Measurements from ENCODE around the gene TPSB2.
"Not testable (repeated sequence)": the region's sequence is repeated elsewhere in the genome, so short reads cannot be mapped to it uniquely, and the experiment has no call there.

The TPSB2 gene

GRCh38 chr16:1258906-1259759 is 29.1 kb upstream of the TPSB2 start:
- H3K36me3 ChIP-seq (ENCODE audit: control insufficient read depth, low read depth, low read length), result no peaks in the 10 kb centered on the region
- peaks cover 43% of the 10 kb centered on the region for H3K27me3 ChIP-seq (ENCODE audit: control insufficient read depth, insufficient read depth, low read length)
- H3K4me3 ChIP-seq (ENCODE audit: low read length), result peak overlapping the region; percentile 17
- H3K9ac ChIP-seq (ENCODE audit: low read length), result no peak overlapping the region
- H3K4me1 ChIP-seq (ENCODE audit: control insufficient read depth, low read depth, low read length), result no peaks in the 10 kb centered on the region
- no peak overlapping the region for H3K27ac ChIP-seq (ENCODE audit: low read length)
- no peaks in the 10 kb centered on the region for H3K9me3 ChIP-seq (ENCODE audit: control insufficient read depth, low read depth, low read length)

- Histone ChIP-seq H3K27ac (ENCODE audit: low read length) (no peak overlapping the region), H3K4me3 (ENCODE audit: low read length) (no peak overlapping the region), H3K36me3 (ENCODE audit: control insufficient read depth, low read depth, low read length) (no peaks in the 10 kb centered on the region), H3K4me1 (ENCODE audit: control insufficient read depth, low read depth, low read length) (no peaks in the 10 kb centered on the region), H3K27me3 (ENCODE audit: control insufficient read depth, insufficient read depth, low read length) (peaks cover 43% of the 10 kb centered on the region), H3K9ac (ENCODE audit: low read length) (no peak overlapping the region), H3K9me3 (ENCODE audit: control insufficient read depth, low read depth, low read length) (no peaks in the 10 kb centered on the region)
Measured at GRCh38 chr16:1258225-1258600, 28.2 kb upstream of the TPSB2 start.

DNA sequence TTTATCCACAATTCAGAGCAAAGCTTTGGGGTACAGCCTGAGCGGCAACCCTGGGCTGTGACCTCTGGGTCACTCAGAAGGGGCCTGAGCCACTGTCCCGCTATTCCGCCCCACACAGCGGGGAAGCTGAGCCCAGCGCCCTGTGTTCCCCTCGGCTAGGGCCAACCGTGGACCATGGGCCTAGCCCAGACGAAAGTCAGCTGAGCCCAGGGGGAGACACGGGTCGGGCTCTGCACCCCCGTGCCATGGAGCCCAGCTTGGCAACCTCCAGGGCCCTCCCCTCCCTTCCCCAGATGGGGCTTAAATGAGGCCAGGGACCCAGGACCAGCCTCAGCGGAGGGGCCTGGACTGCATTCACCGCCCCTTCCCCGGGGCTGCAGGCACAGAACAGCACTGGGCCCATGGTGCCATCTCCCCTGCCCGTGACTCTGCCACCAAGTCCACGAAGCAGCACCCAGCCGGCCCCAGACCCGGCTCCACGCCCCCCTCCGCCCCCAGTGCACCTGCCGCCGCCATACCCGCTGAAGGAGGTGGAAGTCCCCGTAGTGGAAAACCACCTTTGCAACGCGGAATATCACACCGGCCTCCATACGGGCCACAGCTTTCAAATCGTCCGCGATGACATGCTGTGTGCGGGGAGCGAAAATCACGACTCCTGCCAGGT is 27.7 kb upstream of the TPSB2 start:
- Histone ChIP-seq H3K9ac (ENCODE audit: low read length) (no peak overlapping the region), H3K27ac (ENCODE audit: low read length) (no peak overlapping the region), H3K4me1 (ENCODE audit: control insufficient read depth, low read depth, low read length) (no peaks in the 10 kb centered on the region), H3K4me3 (ENCODE audit: low read length) (no peak overlapping the region), H3K9me3 (ENCODE audit: control insufficient read depth, low read depth, low read length) (no peaks in the 10 kb centered on the region), H3K27me3 (ENCODE audit: control insufficient read depth, insufficient read depth, low read length) (peaks cover 43% of the 10 kb centered on the region), H3K36me3 (ENCODE audit: control insufficient read depth, low read depth, low read length) (no peaks in the 10 kb centered on the region)

DNA sequence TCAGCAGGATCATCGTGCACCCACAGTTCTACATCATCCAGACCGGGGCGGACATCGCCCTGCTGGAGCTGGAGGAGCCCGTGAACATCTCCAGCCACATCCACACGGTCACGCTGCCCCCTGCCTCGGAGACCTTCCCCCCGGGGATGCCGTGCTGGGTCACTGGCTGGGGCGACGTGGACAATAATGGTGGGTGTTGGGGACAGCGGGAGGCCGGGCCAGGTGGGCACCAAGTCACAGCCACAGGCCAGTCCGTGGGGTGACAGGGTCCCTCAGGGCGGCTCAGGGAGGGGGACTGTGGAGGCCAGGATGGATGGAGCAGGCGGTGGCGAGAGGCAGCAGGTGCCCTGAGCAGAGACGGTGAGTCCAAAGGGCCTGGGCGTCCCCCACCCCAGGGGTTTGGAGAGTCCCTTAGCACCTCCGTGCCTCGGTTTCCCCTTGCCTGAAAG is 26.9 kb upstream of the TPSB2 start:
- Histone ChIP-seq H3K36me3 (ENCODE audit: control insufficient read depth, low read depth, low read length) (no peaks in the 10 kb centered on the region), H3K4me3 (ENCODE audit: low read length) (no peak overlapping the region), H3K27me3 (ENCODE audit: control insufficient read depth, insufficient read depth, low read length) (peaks cover 36% of the 10 kb centered on the region), H3K4me1 (ENCODE audit: control insufficient read depth, low read depth, low read length) (no peaks in the 10 kb centered on the region), H3K9me3 (ENCODE audit: control insufficient read depth, low read depth, low read length) (no peaks in the 10 kb centered on the region), H3K9ac (ENCODE audit: low read length) (no peak overlapping the region), H3K27ac (ENCODE audit: low read length) (no peak overlapping the region)

GRCh38 chr16:1256296-1256873 is 26.4 kb upstream of the TPSB2 start:
- H3K4me3 ChIP-seq (ENCODE audit: low read length); H3K9me3 ChIP-seq (ENCODE audit: control insufficient read depth, low read depth, low read length); H3K9ac ChIP-seq (ENCODE audit: low read length); H3K36me3 ChIP-seq (ENCODE audit: control insufficient read depth, low read depth, low read length); H3K27ac ChIP-seq (ENCODE audit: low read length); H3K4me1 ChIP-seq (ENCODE audit: control insufficient read depth, low read depth, low read length): not testable (repeated sequence)
- H3K27me3 ChIP-seq (ENCODE audit: control insufficient read depth, insufficient read depth, low read length), result peaks cover 31% of the 10 kb centered on the region

DNA sequence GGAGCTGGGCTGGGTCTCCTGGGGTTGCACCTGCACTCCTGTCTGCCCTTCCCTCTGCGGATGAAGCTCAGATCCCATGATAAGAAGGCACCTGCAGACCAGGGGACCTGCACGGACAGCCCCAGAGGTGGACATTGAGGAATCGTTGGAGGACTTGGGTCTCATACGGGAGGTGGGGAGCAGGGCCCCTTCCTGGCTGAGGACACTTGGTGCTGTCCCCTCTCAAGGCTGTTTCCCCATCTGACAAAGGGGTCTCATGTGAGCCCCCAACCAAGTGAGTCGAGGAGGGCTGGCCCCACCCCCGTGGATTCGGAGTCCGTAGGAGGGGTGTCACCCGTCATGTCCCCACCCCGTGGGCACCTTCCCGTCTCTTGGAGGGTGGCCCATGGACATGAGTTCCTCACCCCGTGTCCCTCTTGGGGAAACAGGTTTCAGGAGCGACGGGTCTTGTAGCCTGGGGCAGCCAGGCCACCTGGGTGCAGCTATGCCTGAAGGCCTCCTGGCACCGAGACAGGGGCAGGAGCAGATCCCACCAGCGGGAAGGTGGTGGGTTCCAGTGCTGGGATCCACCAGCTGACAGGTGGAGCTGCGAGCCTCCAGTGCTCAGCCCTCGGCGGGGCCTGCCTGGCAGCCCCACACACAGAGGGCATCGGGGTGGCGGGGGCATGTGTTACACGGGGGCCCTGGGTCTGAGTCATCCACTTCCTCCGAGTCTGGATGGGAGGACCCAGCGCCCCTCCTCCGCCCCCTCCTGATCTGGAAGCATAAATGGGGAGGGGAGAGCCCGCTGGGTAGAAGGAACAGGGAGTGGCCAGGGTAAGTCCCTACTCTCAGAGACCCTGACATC is 25.5 kb upstream of the TPSB2 start, which contains the start of gene TPSD1:
Gene TPSD1, plus strand, starts transcription at position 794 of the 847 bp plus-strand sequence. CDS start 212 bp downstream, outside the sequence.
- not testable (repeated sequence) for H3K9me3 ChIP-seq (ENCODE audit: control insufficient read depth, low read depth, low read length); H3K4me1 ChIP-seq (ENCODE audit: control insufficient read depth, low read depth, low read length); H3K36me3 ChIP-seq (ENCODE audit: control insufficient read depth, low read depth, low read length); H3K27ac ChIP-seq (ENCODE audit: low read length); H3K9ac ChIP-seq (ENCODE audit: low read length); H3K4me3 ChIP-seq (ENCODE audit: low read length)
- H3K27me3 ChIP-seq (ENCODE audit: control insufficient read depth, insufficient read depth, low read length), result peaks cover 22% of the 10 kb centered on the region

DNA sequence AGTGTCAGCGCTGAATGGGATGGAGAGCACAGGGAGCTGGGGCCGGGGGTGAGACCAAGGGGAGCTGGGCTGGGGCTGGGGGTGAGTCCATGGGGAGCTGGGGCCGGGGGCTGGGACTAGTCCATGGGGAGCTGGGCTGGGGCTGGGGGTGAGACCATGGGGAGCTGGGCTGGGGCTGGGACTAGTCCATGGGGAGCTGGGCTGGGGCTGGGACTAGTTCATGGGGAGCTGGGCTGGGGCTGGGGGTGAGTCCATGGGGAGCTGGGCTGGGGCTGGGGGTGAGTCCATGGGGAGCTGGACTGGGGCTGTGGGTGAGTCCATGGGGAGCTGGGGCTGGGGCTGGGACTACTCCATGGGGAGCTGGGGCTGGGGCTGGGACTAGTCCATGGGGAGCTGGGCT is 24.8 kb upstream of the TPSB2 start:
- peaks cover 16% of the 10 kb centered on the region for H3K27me3 ChIP-seq (ENCODE audit: control insufficient read depth, insufficient read depth, low read length)
- H3K9ac ChIP-seq (ENCODE audit: low read length); H3K4me3 ChIP-seq (ENCODE audit: low read length); H3K4me1 ChIP-seq (ENCODE audit: control insufficient read depth, low read depth, low read length); H3K36me3 ChIP-seq (ENCODE audit: control insufficient read depth, low read depth, low read length); H3K9me3 ChIP-seq (ENCODE audit: control insufficient read depth, low read depth, low read length); H3K27ac ChIP-seq (ENCODE audit: low read length): not testable (repeated sequence)

- H3K9ac ChIP-seq (ENCODE audit: low read length); H3K27me3 ChIP-seq (ENCODE audit: control insufficient read depth, insufficient read depth, low read length); H3K9me3 ChIP-seq (ENCODE audit: control insufficient read depth, low read depth, low read length); H3K4me1 ChIP-seq (ENCODE audit: control insufficient read depth, low read depth, low read length); H3K27ac ChIP-seq (ENCODE audit: low read length); H3K4me3 ChIP-seq (ENCODE audit: low read length); H3K36me3 ChIP-seq (ENCODE audit: control insufficient read depth, low read depth, low read length): not testable (repeated sequence)
Measured at GRCh38 chr16:1253701-1254364, 23.8 kb upstream of the TPSB2 start.

DNA sequence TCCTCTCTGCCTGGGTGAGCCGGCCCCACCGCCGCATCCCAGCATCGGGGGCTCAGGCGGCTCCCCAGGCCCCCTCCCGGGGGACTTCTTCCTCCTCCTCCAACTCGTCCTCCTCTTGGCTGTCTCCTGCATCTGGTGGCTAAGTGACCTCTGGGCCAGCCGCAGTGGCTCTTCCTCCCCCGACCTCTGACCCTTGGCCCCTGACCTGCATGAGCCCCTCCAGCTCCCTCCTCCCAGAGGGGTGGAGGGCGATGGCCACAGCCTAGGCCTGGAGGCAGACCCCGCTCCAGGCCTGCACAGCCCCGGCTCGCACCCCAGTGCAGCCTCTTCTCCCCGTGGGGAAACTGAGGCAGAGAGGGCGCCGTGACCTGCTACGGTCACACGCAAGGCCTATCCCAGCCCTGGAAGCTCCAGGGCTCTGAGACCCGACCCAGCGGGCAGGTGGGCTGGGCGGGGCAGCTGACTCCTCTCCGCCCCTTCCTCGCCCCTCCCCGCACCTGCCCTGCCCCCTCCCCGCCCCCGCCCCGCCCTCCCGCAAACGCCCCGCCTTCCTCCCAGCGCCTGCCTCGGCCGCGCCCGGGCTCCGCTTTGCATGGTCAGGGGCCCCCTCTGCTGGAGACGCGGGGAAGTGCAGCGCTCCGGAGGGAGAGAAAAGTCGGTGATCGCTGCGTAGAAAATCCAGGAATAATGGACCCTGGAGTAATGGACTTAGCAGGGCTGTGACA is 19.2 kb upstream of the TPSB2 start:
- not testable (repeated sequence) for H3K36me3 ChIP-seq (ENCODE audit: control insufficient read depth, low read depth, low read length)
- peaks cover 14% of the 10 kb centered on the region for H3K27me3 ChIP-seq (ENCODE audit: control insufficient read depth, insufficient read depth, low read length)

GRCh38 chr16:1247903-1248537 is 18.0 kb upstream of the TPSB2 start:
- H3K9me3 ChIP-seq (ENCODE audit: control insufficient read depth, low read depth, low read length); H3K27ac ChIP-seq (ENCODE audit: low read length); H3K36me3 ChIP-seq (ENCODE audit: control insufficient read depth, low read depth, low read length); H3K4me1 ChIP-seq (ENCODE audit: control insufficient read depth, low read depth, low read length); H3K4me3 ChIP-seq (ENCODE audit: low read length); H3K9ac ChIP-seq (ENCODE audit: low read length): not testable (repeated sequence)
- peaks cover 14% of the 10 kb centered on the region for H3K27me3 ChIP-seq (ENCODE audit: control insufficient read depth, insufficient read depth, low read length)

More for the DNA sequence above, 19.2 kb upstream of the TPSB2 start:
- not testable (repeated sequence) for H3K9ac ChIP-seq (ENCODE audit: low read length); H3K27ac ChIP-seq (ENCODE audit: low read length); H3K9me3 ChIP-seq (ENCODE audit: control insufficient read depth, low read depth, low read length); H3K4me3 ChIP-seq (ENCODE audit: low read length); H3K4me1 ChIP-seq (ENCODE audit: control insufficient read depth, low read depth, low read length)

Measured in iPS-18a (cell line).